Stimulated activated CD4-positive, alpha-beta T cell treated with anti-CD3 and anti-CD28 coated beads, Interleukin-4, amount 100 ng/mL, for 24 hours (primary cell): ENCODE data around the gene CHRNA4.

Experiments
- DNase-seq: peaks from one replicate; pipeline ENCODE4 v3.0.0-alpha.2; 2020

CHRNA4 gene

GRCh38 chr20:63376283-63377250 lies 15.4 kb upstream of the CHRNA4 start:
- DNase-seq, result no peak

GRCh38 chr20:63375438-63375837 lies 14.3 kb upstream of the CHRNA4 start:
- DNase-seq, result no peak

- no peak for DNase-seq
Observed at GRCh38 chr20:63374504-63374903, 13.4 kb upstream of the CHRNA4 start.

GRCh38 chr20:63373996-63374395 lies 12.8 kb upstream of the CHRNA4 start:
- no peak for DNase-seq

GRCh38 chr20:63372971-63373885 lies 12.1 kb upstream of the CHRNA4 start:
- no peak for DNase-seq

GRCh38 chr20:63371291-63371865 lies 10.2 kb upstream of the CHRNA4 start:
- no peak for DNase-seq

GRCh38 chr20:63370618-63371187 lies 9.6 kb upstream of the CHRNA4 start:
- DNase-seq, result no peak

GRCh38 chr20:63369724-63370617 lies 8.8 kb upstream of the CHRNA4 start:
- no peak for DNase-seq

- DNase-seq, result no peak
Observed at GRCh38 chr20:63369024-63369530, 7.9 kb upstream of the CHRNA4 start.

- DNase-seq, result no peak
Observed at GRCh38 chr20:63368151-63368550, 7.0 kb upstream of the CHRNA4 start.

GRCh38 chr20:63367446-63368055 lies 6.4 kb upstream of the CHRNA4 start:
- no peak for DNase-seq

GRCh38 chr20:63366390-63367365 lies 5.5 kb upstream of the CHRNA4 start:
- no peak for DNase-seq

- DNase-seq, result no peak
Observed at GRCh38 chr20:63365601-63366389, 4.6 kb upstream of the CHRNA4 start.

GRCh38 chr20:63364801-63365585 lies 3.8 kb upstream of the CHRNA4 start:
- DNase-seq, result no peak

GRCh38 chr20:63363981-63364561 lies 2.9 kb upstream of the CHRNA4 start:
- no peak for DNase-seq

- no peak for DNase-seq
Observed at GRCh38 chr20:63363013-63363957, 2.1 kb upstream of the CHRNA4 start.
